NCI-H1694 (cell line): ENCODE measurements around the gene PRCD.
"Not testable (repeated sequence)": the region's sequence is repeated elsewhere in the genome, so short reads cannot be mapped to it uniquely, and the experiment has no call there.

Experiments used
- DNase-seq: peaks from one replicate; lab custom pipeline; 2025; lab: John Stamatoyannopoulos, UW

The PRCD gene

DNA sequence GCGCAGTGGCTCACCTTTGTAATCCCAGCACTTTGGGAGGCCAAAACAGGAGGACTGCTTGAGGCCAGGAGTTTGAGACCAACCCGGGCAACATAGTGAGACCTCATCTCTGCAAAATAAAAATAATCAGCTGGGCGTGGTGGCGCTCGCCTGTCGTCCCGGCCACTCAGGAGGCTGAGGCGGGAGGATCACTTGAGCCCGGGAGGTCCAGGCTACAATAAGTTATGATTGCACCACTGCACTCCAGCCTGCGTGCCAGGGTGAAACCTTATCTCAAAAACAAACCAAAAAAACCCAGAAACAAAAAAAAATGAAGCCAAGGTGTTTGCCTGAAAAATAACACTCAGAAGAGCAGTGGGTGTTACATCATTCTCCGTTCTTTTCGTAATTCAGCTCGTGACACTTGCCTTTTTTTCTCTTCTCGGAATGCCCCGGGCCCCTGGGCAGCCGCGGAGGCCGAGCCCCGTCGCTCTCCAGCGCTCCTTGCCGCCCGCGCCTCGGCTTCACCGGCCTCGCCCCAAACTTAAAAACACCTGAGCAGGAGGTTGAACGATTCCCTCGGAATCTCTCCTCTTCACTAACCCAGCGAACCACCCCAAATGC, 17.0 kb downstream of the PRCD start:
- DNase-seq, result no peak

DNA sequence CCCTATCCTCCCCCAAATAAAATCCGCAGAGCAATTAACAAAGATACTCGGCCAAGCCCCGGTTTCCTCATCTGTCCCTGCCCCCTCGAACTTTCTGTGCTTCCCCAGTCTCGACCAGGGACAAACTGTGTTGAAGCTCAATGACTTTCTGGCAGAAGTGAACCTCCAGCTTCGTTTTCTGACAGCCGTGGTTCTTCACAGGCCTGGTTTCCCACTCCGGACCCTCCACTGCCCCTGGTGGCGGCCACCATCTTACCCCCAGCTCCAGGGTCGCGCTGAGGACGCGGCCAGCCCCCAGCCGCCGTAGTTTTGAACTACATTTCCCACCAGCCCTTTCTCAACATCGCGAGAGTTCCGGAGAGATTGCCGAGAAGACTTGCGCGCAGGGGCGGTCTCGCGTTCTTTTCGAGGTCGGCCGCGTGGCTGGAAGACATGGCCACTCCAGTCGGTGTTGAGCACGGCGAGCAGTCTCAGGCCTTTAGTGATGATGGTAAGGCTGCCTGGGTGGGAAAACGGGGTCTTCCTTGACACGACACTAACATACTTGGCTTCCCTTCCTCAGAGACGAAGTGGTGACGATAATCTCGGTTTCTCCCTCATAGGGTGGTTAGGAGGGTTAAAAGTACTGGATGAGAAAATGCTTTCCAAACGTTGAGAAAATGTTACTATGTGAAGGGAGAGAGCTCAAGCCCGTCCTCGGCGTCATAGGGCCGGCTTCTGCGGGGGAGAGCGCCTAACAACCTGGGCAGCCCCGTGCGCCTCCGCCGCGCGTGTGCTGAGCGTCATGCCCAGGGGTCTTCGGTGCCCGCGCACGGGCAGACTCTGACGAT, 17.7 kb downstream of the PRCD start:
- peak; percentile 93 for DNase-seq

DNA sequence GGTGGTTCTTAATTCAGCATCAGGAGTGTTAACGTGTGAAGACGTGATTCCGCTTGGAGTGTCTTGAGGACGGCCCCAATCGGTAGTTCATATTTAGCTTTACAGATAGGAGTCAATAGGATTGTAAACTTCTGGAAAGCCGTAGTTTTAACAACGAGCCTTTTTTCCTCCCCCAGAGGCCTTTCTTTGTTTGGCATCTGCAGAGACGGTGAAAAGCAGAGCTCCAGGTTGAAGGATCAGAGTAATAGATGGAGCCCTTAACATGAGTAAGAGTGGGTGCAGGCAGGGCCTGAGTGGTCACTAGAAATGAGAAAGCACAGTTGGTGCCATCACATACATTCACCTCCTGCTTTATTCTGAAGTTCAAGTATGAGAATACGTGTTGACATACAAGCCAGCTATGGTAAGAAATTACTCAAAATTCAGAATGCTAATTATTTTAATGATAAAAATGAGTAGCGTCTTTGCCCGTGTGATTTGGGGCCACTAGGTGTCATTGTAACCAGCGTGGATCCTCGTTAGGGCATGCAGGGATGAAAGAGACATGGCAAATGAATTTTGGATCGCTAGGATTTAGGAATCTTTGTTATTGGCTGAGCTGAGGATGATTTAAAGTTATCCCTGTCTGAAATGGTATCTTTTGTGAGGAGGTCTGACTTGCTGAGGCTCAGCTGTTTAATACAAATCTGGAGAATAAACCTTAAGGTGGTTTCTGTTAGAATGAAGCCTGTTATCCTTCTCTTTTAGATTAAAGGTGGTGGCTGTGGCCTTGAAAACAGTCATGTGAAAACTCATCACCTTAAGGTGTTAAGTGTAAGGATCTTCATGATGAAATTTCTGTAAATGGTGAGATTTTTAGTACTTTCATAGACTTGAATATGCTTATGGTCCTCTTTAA, 18.6 kb downstream of the PRCD start:
- DNase-seq, result peak; percentile 24

DNA sequence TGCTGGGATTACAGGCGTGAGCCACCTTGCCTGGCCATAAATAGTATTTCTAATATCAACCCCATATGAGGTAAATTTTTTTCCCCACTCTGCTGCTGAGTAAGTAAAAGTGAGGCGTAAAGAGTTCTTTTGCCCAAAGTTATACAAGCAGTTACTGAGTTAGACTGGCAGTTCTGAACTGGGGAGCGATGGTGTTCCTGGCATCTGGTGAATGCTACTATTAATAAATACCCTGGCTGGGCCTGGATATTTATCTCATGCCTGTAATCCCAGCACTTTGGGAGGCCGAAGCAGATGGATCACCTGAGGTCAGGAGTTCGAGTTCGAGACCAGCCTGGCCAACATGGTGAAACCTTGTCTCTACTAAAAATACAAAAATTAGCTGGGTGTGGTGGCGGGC, 19.6 kb downstream of the PRCD start:
- DNase-seq, result not testable (repeated sequence)

DNA sequence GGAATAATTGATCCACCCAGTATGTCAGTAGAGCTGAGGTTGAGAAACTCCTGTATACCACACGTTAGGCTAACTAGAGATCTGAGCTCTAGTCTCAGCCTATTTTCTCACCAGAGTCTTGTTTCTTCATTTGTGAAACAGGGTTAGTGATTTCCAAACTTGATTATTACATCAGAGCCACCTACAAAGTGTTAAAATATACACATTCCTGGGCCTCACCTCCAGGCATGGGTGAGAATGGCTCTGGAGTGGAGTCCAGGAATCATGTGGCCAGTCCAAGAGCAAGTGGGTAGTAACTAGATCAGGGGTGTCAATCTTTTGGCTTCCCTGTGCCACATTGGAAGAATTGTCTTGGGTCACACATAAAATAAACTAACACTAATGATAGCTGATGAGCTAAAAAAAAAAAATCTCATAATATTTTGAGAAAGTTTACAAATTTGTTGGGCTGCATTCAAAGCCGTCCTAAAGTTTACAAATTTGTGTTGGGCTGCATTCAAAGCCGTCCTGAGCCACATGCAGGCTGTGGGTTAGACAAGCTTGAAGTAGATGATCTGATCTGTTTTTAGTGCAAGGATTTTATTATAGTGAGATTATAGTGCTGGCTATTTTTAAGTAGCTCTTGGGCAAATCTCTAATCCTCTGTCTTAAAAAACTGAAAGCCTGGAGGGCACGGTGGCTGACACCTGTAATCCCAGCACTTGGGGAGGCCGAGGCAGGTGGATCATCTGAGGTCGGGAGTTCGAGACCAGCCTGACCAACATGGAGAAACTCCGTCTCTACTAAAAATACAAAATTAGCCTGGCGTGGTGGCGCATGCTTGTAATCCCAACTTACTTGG, 20.4 kb downstream of the PRCD start:
- no peak for DNase-seq

DNA sequence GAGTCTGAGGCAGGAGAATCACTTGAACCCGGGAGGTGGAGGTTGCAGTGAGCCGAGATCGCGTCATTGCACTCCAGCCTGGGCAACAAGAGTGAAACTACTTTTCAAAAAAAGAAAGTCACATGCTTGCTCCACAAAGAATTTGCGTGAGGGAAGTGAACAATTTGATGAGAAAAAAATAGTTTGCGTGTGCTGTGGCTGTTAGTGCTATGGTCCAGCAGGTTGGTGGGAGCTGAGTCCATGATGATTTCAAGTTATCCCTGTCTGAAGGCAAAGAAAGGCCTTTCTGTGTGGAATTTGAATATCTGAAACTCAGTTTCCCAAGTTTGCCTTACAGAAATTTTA, 21.0 kb downstream of the PRCD start:
- no peak for DNase-seq

DNA sequence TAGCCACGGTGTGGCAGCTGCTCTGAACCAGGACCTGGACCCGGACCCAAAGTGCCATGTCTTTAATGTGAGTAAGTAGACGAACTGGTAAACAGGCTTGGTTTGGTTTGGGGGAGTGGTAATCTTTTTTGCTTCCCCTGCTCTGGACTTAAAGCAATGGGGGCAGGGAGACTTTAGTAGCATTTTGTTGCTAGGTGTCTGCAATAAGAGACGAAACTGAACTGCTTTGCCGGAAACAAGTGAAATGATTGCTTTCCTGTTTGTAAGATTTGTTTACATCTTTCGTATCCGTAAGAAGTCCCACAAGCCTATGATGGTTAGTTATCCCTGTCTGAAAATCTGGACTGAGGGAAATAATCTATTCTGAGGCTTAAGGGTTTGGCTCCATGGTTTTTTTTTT, 21.5 kb downstream of the PRCD start:
- no peak for DNase-seq

DNA sequence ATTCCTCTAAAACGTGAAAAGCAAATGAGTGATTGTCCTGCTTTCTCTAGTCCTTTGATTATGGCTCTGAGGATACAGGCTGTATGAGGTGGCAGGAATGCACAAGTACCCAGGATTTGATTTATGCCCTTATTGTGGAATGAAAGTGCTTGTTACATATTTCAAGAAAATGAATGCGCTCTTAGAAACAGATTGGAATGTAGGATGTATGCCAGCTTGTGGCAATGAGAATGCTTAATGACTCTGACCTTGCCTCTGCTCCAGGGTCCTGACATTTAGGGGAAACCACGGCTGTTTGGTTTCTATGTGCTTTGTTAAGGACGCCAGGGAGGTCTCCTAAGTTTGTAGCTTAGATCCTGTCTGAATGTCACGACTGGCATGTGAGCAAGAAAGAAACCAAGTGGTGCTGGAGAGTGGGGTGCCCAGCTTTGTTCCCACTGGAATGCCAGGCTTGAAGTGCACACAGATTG, 22.0 kb downstream of the PRCD start:
- no peak for DNase-seq

DNA sequence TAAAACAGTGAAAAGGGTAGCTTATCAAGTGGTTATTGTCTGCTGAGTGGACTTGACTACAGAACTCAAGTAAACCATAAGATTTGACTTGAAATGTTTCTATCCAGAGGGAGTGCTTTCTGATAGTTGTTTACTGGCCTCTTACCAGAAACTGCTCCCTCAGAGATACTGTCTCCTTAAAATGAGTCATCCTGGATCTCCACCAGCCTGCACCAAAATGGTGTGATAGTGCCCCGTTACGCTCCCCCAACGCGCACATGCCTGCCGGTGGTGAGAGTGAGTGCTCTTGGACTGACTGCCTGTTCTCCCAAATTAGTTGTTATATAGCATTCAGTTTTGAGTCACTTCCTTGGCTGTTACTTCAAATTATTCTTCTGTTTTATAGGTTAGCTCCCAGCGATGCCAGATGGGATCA, 22.9 kb downstream of the PRCD start:
- no peak for DNase-seq

DNA sequence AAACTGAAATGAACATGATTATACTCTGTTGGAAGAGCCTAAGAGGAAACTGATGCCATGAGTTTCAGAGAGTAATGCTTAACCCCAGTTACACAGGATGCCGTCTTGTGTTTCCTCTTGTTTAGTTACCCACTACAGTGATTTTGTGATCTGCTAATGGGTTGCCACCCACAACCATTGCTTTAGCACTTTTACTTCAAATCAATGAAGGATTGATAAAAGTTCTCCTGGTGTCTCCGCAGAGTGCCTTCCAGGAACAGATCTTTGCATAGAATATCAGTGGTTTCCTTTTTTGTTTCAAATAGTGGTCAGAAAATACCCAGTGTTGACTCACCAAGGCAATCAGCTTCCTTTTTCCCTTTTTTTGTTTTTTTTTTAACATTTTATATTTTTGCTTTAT, 23.5 kb downstream of the PRCD start:
- DNase-seq, result not testable (repeated sequence)

DNA sequence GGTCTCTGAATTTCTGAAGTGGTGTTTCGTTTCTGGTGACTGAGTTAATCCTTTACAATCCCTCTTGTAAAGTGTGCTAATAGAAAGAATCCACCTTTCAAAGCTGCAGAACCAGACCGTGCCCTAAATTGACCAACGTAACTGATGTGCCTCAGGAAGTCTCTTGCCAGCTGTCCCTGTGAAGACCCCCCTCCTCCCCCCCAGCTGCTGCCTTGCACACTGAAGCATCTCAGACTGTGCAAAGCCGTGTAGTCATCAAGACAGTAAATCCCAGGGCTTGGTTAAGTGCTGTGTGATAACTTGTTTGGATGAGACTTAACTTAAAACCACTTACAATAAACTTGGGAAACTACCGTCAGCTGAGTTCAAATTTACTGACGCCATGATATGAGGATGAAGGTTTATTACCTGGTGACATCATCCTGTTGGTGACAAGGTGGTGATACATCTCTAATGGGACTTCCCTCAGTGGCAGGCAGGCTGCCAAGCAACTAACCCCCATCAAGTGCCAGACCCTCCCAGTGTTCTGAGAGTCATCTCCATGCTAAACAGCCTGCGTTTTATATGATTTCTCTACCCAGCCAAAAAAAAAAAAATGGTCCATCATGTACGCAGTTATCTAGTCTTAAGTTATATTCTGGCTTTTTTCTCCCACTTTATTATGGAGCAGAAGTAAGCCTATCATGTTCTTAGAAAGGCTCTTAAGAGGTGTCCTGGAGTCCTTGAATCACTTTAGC, 25.3 kb downstream of the PRCD start:
- not testable (repeated sequence) for DNase-seq

DNA sequence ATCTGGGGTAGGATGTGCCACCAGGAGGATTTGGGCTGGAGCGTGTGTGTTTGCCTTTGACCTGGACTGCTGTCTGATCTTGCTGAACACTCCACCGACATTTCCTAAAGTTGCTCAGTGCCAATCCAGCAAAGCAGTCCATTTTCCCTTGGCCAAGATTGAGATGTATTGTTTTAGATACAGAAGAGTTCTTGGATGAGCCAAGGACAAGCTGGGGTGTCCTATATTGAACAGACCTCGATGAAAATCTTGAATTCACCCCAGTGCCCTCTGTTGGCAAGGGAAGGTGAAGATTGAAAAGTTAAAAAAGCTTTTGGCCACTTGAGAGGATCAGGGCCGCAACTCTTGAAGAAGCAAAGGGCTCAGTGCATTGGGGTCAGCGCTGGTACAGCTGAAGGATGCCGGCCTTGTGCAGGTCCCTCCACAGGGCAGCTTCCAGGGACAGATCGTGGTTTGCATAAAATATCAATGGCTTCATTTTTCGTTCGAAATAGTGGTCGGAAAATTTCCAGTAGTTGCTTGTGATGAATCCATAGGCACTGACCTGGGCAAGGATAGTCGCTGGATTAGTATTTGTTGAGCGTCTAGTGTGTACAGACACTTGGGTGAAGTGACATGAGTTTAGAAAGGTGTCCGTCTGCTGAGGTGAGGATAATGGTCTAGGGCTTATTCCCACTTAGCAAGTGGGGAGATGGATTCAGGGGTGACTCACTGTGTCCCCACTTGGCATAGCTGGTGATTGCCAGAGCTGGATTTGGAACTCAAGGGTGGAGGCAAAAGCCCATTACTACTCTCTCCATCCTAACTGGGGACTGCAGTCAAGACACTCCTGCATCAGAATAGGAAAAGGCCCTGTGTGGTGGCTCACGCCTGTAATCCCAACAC, 26.1 kb downstream of the PRCD start:
- no peak for DNase-seq

DNA sequence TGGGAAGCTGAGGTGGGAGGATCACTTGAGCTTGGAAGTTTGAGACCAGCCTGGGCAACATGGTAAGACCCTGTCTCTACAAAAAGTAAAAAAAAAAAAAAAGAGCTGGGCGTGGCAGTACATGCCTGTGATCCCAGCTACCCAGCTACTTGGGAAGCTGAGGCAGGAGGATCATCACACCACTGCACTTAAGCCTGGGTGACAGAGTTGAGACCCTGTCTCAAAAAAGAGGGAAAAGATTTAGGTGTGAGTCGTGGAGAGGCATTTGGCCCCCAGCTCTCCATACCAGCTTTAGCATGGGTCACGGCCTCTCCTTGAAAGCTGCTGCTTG, 26.7 kb downstream of the PRCD start:
- no peak for DNase-seq

DNA sequence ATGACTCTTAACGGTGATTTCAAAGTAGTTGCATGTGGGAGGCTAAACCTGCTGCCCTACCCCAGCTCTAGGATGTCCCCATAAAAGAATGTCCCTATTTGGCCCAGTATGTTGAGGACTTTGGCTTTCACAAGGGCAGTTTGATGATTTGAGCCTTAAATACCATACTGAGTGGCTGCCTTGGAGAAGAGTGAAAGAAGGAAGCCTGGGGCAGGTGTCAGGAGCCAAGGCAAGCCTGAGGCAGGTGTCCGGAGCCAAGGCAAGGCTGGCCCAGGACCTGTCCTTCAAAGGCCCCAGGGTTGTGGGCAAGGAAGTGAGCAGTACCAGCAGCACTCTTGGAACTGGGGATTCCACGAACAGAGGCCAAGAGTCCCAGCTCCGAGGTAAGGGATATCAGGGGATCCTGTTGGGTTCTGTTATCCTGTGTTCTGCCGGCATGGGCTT, 27.2 kb downstream of the PRCD start:
- no peak for DNase-seq

DNA sequence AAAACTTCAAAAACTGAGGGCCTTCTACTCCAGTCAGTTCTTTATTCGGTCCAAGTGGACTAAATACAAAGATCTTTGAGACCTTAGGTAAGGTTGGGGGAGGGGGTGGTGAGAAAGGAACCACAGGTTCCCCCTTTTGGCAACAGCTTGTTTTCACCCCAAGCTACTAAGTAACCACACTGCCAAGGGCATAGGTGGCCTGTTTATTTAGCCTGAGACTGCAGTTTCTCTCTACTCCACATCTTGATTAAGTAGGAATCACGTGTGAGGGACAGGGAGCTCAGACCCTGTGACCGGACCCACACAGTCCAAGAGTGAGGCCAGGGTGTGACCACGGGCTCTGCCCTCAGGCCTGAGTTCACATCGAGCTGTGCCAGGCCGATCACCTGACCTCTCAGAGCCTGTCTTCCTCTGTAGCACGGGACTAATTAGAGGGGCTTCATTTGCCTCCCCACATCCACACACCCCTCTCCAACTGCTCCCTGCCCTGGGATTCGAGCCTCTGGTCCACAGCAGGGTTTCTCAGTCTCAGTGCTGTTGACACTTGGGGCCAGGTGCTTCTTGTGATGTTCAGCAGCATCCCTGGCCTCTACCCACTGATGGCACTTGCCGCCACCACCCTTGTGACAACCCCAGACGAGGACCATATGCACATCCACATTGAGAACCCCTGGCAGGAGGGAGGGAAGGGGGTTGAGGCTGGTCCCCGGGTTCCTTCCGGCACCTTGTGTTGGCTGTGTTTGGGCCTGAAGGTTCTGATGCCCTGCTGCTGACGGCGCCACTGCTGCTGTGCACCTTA, 28.0 kb downstream of the PRCD start:
- no peak for DNase-seq

DNA sequence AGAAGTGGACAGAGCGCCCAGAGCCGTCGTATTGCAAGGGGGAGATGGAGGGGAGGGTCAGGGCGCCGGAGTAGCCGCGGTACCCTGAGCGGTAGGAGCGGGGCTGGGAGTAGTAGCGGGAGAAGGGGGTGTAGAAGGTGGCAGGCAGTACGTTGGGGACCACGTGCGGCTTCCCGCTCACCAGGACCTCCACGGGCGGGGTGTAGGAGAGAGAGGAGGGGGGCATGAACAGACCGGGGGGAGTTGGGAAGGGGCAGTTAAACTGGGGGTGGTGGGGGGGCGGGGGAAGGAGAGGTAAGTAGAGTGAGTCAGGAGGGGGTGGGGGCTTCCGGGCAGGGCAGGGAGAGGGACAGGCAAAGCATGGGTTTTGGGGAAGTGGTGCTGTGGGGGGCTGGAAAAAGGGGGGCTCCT, 29.0 kb downstream of the PRCD start:
- DNase-seq, result no peak

DNA sequence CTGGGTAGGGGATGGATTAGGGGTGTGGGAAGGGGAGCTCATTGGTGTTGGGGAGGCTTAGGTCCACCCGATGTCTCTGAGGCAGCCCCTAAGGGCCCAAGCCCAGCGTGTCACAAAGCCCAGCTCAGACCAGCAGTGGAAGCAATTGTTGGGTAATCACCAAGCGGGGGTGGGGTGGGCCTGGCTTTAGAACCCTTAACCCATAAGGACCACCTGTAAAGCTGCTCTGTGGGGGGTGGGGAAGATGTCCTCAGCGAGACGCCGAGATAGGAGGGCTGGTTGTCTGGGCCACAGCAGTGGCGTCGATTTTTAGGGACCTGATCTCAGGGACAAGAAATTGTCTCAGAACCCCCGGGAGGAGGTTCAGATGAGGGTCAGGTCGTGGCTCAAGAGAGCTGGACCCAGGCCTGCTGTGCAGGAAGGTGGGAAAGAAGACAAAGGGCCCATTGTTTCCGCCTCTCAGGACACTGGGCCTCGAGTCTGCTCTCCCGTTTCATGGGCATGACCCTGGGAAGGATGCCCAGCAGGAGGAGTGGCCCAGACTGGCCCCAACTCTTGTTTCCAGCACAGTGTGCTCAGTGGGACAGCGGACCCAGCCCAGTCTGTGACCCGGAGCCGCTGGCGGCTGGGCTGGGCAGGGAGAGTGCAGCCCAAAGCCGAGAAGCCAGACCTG, 29.9 kb downstream of the PRCD start:
- DNase-seq, result no peak

DNA sequence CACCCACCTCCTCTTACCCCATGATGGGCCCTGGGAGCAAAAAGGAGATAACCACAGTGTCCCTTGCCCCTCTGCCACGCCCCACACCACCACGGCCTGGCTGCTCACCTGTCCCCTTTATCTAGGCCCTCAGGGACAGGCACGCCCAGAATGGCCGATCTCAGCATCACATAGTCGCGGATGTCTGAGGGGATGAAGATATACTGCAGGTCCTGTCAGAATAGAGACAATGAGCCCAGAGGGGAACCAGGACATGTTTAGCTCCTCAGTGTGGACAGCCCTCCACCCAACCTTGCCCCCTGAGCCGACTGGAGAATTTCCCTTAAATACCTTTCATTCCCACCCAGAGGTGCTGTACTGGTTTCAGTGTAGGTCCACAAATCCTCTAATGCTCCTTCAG, 30.6 kb downstream of the PRCD start:
- DNase-seq, result no peak
